C4-2B (cell line): ENCODE data around the gene HID1.

Source experiments
- CTCF ChIP-seq: fragments of 450-650 bp; conservative IDR thresholded peaks from 2 replicates; pipeline ENCODE4 v1.5.1; 2017; ENCODE audit warnings: mild to moderate bottlenecking
- ZFX ChIP-seq: fragments of 450-650 bp; IDR thresholded peaks from 2 replicates; pipeline ENCODE4 v1.6.1; 2017

- TF ChIP-seq CTCF (no peak), ZFX (no peak)
Measured at GRCh38 chr17:74903034-74903433, 69.5 kb downstream of the HID1 start.
